Measurements from ENCODE around the gene PRSS53.

The PRSS53 gene

GRCh38 chr16:31077592-31078396 is 10.9 kb downstream of the PRSS53 start:
- DNase-seq (ENCODE audit: low read depth in 2 of 2) = no peak

- no peak for DNase-seq (ENCODE audit: low read depth in 2 of 2)
Measured at GRCh38 chr16:31077024-31077423, 11.7 kb downstream of the PRSS53 start.

DNA sequence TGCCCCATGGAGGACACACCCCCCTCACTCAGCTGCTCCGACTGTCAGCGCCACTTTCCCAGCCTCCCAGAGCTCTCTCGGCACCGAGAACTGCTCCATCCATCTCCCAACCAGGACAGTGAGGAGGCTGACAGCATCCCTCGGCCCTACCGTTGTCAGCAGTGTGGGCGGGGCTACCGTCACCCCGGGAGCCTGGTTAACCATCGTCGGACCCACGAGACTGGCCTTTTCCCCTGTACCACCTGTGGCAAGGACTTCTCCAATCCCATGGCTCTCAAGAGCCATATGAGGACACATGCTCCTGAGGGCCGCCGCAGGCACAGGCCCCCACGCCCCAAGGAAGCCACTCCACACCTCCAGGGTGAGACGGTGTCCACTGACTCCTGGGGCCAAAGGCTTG is 12.4 kb downstream of the PRSS53 start:
- no peak for DNase-seq (ENCODE audit: low read depth in 2 of 2)

DNA sequence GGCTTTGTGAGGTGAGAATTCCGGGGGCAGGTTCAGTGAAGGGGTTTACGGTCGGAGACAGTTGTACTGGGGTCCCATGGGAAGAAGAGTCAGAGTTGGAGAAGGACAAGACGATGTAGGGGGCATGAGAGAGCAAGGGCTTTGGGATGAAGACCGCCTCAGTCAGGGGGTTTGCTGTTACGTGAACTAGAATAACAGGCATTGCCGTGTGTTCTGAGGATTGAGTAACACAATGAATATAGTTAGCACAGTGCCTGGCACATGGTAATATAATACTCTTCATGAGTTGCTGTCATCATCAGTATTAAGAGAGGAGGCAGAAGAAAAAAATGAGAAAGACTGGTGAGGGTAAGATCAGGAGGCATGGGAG is 13.9 kb downstream of the PRSS53 start:
- DNase-seq (ENCODE audit: low read depth in 2 of 2) = no peak

DNA sequence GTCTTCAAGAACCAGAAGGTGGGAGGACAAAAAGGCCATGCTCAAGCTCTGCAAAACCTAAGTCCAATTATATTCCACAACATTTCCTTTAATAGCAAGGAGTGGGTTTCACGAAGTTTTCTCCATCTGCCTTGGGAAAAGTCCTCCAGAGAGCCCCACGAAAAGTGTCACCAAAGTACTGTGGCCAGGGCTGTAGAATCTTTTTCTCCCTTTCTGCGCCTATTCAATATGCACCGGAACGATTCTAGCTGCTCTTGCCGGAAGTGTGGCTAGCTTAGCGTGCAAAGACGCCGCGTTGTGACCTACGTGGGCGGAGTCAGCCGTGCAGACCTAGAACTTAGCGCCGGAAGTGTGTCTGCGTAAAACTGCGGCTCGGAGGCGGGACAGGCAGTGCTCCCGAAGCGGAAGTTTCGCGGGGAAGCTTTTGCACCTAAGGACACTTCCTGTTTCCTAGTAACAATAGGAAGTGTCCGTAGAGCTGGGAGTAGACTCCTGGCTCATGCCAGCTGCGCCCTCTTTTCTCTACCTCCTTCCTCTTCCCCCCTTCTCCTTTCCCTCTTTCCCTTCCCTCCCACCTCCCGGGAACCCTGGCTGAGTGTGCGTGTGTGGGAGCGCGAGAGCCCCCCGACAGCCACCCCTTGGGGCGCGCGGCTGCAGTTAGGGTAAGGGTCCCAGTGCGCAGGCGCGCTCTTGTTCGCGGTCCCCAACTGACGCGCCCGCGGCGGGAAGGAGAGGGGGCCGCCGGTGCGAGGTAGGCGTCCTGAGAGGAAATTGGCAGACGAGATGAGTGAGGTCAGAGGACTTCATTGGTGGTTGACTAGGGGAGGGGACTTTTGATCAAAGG is 14.6 kb downstream of the PRSS53 start, which contains the start of the genes ZNF646 and ZNF668:
Gene ZNF646, plus strand, starts transcription at position 453 of the 844 bp plus-strand sequence. CDS start 1,903 bp downstream, outside the sequence.
Gene ZNF668, minus strand, starts transcription at position 271 of the 844 bp plus-strand sequence. CDS start 9,781 bp downstream, outside the sequence.
- peak; percentile 89 to 94 for DNase-seq (ENCODE audit: low read depth in 2 of 2)

- DNase-seq (ENCODE audit: low read depth in 2 of 2) = peak; percentile 71 to 88
Measured at GRCh38 chr16:31073142-31073969, 15.4 kb downstream of the PRSS53 start.

DNA sequence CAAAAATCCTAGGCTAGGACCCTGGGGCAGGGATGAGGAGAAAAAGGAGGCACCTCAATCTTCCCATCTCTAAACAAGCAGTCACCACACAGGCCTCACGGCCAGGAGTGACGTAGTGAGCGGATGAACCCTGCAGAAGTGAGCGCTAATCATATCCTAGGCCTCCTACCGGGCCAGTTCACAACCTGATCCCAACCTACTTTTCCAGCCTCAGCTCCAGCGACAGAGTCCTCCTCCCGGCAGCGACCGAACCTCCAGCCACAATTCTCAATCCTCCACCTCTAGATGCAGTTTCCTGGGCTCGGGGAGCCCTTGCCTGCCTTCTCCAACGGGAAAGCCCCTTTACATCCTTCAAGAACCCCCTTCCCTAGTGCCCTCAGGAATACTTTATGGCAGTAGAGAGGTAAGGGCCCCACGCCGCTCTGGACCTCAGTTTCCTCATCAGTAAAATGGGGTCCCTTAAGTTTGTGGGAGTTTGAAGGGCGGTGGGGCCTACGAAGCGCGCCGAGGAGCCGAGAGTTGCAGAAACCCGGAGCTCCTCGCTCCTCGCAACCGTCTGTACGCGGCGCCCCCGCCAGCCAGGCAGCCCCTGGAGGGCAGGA is 16.1 kb downstream of the PRSS53 start:
- DNase-seq (ENCODE audit: low read depth in 2 of 2) = no peak

- no peak for DNase-seq (ENCODE audit: low read depth in 2 of 2)
Measured at GRCh38 chr16:31071861-31072260, 16.9 kb downstream of the PRSS53 start.

DNA sequence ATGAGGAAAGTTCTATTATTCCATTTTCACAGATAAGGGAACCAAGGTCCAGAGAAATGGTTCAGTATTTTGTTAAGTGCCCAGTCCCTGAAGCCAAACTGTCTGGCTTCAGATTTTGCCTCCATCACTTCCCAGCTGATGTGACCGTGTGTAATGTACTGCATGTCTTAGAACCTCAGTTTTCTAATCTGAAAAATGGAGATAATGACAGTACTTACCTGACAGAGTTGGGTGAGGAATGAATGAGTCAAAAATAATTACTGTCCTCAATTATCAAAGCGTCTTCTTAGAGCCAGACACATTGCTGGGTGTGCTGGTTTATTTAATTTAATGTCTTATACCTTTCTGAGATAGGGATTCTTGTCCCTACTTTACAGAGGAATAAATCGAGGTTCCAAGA is 21.4 kb downstream of the PRSS53 start:
- DNase-seq (ENCODE audit: low read depth in 2 of 2) = no peak

- no peak for DNase-seq (ENCODE audit: low read depth in 2 of 2)
Measured at GRCh38 chr16:31064882-31065461, 23.8 kb downstream of the PRSS53 start.

GRCh38 chr16:31063843-31064611 is 24.7 kb downstream of the PRSS53 start:
- DNase-seq (ENCODE audit: low read depth in 2 of 2) = no peak

DNA sequence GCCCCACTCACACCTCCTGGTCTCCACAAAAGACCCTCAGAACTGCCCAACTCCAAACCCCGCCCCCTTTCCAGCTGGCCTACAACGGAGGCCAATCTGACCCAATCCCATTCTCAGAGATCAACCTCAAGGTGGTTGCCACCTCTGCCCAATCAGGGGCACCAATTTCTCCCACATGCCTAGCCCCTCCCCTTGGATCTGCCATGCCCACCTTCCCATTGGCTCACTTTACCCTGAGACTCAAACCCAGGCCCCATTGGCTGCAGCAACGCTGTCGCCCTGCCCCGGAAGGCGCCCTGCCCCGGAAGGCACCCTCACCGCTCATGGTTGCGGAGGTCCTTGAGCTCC is 25.3 kb downstream of the PRSS53 start:
- no peak for DNase-seq (ENCODE audit: low read depth in 2 of 2)

GRCh38 chr16:31061813-31062440 is 26.8 kb downstream of the PRSS53 start:
- no peak for DNase-seq (ENCODE audit: low read depth in 2 of 2)

DNA sequence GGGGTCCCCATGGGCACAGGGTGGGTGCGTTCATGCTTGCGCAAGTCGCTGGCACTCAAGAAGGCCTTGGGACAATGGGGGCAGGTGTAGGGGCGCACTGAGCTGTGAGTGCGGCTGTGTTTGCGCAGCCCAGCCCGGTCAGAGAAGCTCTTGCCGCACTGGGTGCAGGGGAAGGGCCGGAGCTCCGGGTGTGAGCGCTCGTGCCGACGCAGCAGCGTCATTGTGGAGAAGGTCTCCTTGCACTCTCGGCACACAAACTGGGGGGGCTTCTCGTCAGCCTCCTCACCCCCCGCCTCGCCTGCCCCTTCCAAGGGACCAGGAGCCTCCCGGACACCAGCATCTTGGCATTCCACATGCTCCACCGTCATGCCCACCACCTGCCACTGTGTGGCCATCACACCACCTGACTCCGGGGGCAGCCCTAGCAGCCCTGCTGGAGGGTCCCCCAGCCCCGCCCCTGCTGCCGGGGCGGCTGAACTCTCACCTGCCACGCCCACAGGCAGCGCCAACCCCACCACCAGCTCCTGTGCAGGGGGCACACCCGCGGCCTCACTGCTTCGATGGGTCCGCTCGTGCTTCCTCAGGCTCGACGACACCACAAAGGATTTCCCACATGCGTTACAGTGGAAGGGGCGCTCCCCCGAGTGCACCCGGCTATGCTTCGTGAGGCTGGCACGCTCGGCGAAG is 27.5 kb downstream of the PRSS53 start:
- DNase-seq (ENCODE audit: low read depth in 2 of 2) = no peak

GRCh38 chr16:31055613-31056012 is 33.1 kb downstream of the PRSS53 start:
- DNase-seq (ENCODE audit: low read depth in 2 of 2) = no peak

DNA sequence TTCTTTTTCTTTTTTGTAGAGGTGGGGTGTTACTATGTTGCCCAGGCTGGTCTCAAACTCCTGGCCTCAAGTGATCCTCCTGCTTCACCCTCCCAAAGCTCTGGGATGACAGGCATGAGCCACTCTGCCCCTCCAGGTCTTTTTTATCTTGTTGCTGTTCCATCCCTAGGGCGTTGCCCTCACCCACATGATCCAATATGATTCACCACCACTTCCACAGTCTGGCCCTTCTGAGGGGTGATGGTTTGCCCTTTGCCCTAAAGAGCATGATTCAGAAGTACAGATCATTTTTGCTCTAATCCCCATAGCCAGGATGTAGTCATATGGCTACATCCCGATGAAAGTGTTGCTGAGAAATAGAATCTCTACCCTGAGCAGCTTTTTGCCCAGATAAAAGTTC is 36.6 kb downstream of the PRSS53 start:
- no peak for DNase-seq (ENCODE audit: low read depth in 2 of 2)

- DNase-seq (ENCODE audit: low read depth in 2 of 2) = no peak
Measured at GRCh38 chr16:31050280-31051030, 38.3 kb downstream of the PRSS53 start.

- DNase-seq (ENCODE audit: low read depth in 2 of 2) = no peak
Measured at GRCh38 chr16:31043898-31044481, 44.8 kb downstream of the PRSS53 start.

All from stimulated activated CD4-positive, alpha-beta T cell treated with anti-CD3 and anti-CD28 coated beads, Interleukin-1b, Interleukin-23, amount 100 ng/mL, for 4 hours (primary cell).